Measurements from ENCODE around the gene NR2E1.

GRCh38 chr6:108193131-108193530, 27.3 kb downstream of the NR2E1 start:
- no peak for TF ChIP-seq CTCF (IDR thresholded peaks at IDR 0.05)
- TF ChIP-seq MAX (IDR thresholded peaks at IDR 0.05; ENCODE audit: low read depth) = no peak
- no peak for TF ChIP-seq GATA2 (CRISPR knock-in tag; IDR thresholded peaks at IDR 0.05)
- TF ChIP-seq EZH2phosphoT487 (IDR thresholded peaks at IDR 0.05; ENCODE audit: borderline replicate concordance, low read depth) = no peak
- TF ChIP-seq EP300 (IDR thresholded peaks at IDR 0.05; ENCODE audit: borderline replicate concordance in 1 of 2, low read depth in 1 of 2, low read length in 1 of 2) = no peak
- TF ChIP-seq, protein P1, sequence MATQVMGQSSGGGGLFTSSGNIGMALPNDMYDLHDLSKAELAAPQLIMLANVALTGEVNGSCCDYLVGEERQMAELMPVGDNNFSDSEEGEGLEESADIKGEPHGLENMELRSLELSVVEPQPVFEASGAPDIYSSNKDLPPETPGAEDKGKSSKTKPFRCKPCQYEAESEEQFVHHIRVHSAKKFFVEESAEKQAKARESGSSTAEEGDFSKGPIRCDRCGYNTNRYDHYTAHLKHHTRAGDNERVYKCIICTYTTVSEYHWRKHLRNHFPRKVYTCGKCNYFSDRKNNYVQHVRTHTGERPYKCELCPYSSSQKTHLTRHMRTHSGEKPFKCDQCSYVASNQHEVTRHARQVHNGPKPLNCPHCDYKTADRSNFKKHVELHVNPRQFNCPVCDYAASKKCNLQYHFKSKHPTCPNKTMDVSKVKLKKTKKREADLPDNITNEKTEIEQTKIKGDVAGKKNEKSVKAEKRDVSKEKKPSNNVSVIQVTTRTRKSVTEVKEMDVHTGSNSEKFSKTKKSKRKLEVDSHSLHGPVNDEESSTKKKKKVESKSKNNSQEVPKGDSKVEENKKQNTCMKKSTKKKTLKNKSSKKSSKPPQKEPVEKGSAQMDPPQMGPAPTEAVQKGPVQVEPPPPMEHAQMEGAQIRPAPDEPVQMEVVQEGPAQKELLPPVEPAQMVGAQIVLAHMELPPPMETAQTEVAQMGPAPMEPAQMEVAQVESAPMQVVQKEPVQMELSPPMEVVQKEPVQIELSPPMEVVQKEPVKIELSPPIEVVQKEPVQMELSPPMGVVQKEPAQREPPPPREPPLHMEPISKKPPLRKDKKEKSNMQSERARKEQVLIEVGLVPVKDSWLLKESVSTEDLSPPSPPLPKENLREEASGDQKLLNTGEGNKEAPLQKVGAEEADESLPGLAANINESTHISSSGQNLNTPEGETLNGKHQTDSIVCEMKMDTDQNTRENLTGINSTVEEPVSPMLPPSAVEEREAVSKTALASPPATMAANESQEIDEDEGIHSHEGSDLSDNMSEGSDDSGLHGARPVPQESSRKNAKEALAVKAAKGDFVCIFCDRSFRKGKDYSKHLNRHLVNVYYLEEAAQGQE (IDR thresholded peaks at IDR 0.05; ENCODE audit: low read depth, low read length) = no peak
- TF ChIP-seq POLR2AphosphoS5 (IDR thresholded peaks at IDR 0.05; ENCODE audit: low read depth, low read length) = no peak
- TF ChIP-seq FOXJ3 (CRISPR knock-in tag; IDR thresholded peaks at IDR 0.05) = no peak
